Stimulated activated CD8-positive, alpha-beta memory T cell treated with anti-CD3 and anti-CD28 coated beads, Interleukin-4, amount 100 ng/mL, for 1 hour (primary cell): ENCODE measurements around the gene CCR7.

Experiments used
- DNase-seq, 2 donors: peaks; one replicate each; pipeline ENCODE4 v3.0.0-alpha.2; 2020; ENCODE audit warnings: low read depth in 2 of 2, low spot score in 1 of 2

Gene CCR7

GRCh38 chr17:40518401-40519088 lies 46.7 kb downstream of the CCR7 start:
- DNase-seq, result no peak

GRCh38 chr17:40517981-40518380 lies 47.3 kb downstream of the CCR7 start:
- DNase-seq, result no peak

GRCh38 chr17:40517286-40517662 lies 48.0 kb downstream of the CCR7 start:
- DNase-seq, result no peak

- peak in 1 of 2 donors; percentile 45 for DNase-seq
Measured at GRCh38 chr17:40516581-40517285, 48.5 kb downstream of the CCR7 start.

GRCh38 chr17:40515491-40516041 lies 49.7 kb downstream of the CCR7 start:
- DNase-seq, result no peak

GRCh38 chr17:40515011-40515410 lies 50.3 kb downstream of the CCR7 start:
- DNase-seq, result no peak

- DNase-seq, result no peak
Measured at GRCh38 chr17:40514013-40514875, 51.0 kb downstream of the CCR7 start.

GRCh38 chr17:40511667-40512220 lies 53.5 kb downstream of the CCR7 start:
- DNase-seq, result no peak

- DNase-seq, result no peak
Measured at GRCh38 chr17:40511136-40511535, 54.1 kb downstream of the CCR7 start.

GRCh38 chr17:40510328-40510648 lies 55.0 kb downstream of the CCR7 start:
- DNase-seq, result no peak

GRCh38 chr17:40509626-40510327 lies 55.5 kb downstream of the CCR7 start:
- DNase-seq, result no peak

- DNase-seq, result no peak
Measured at GRCh38 chr17:40506786-40507185, 58.5 kb downstream of the CCR7 start.
